Measurements from ENCODE around the gene ADCY2.

Gene ADCY2

DNA sequence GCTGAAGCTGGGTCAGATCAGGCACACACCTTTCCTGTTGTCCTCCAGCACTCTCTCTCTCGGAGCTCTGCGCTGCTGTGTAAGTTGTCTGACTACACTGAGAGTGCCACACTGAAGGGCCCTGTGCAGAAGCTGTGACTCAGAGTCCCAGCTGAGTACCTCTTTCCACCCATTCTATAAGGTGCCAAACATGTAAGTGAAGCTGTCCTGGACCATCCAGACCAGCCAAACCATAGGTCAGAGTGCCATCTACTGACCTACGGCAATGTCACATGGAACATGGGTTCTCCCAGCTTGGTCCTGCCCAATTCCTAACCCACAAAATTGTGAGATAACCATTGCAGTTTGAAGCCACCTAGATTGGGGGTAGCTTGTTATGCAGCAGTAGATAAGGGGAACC lies 68.2 kb downstream of the ADCY2 start:
- ATAC-seq: no peak
- no peak for TF ChIP-seq ISL1 (CRISPR knock-in tag; IDR thresholded peaks at IDR 0.05)
- TF ChIP-seq BACH2 (CRISPR knock-in tag; IDR thresholded peaks at IDR 0.05; ENCODE audit: borderline replicate concordance): no peak
- no peak for TF ChIP-seq SNAI2 (CRISPR knock-in tag; IDR thresholded peaks at IDR 0.05)
- TF ChIP-seq ESRRG (CRISPR knock-in tag; IDR thresholded peaks at IDR 0.05): no peak
- no peak for TF ChIP-seq ZNF70 (CRISPR knock-in tag; IDR thresholded peaks at IDR 0.05)
- TF ChIP-seq, protein P1, sequence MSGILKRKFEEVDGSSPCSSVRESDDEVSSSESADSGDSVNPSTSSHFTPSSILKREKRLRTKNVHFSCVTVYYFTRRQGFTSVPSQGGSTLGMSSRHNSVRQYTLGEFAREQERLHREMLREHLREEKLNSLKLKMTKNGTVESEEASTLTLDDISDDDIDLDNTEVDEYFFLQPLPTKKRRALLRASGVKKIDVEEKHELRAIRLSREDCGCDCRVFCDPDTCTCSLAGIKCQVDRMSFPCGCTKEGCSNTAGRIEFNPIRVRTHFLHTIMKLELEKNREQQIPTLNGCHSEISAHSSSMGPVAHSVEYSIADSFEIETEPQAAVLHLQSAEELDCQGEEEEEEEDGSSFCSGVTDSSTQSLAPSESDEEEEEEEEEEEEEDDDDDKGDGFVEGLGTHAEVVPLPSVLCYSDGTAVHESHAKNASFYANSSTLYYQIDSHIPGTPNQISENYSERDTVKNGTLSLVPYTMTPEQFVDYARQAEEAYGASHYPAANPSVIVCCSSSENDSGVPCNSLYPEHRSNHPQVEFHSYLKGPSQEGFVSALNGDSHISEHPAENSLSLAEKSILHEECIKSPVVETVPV (CRISPR knock-in tag; IDR thresholded peaks at IDR 0.05): no peak
- no peak for TF ChIP-seq CSDC2 (CRISPR knock-in tag; IDR thresholded peaks at IDR 0.05)
- TF ChIP-seq, protein P2, sequence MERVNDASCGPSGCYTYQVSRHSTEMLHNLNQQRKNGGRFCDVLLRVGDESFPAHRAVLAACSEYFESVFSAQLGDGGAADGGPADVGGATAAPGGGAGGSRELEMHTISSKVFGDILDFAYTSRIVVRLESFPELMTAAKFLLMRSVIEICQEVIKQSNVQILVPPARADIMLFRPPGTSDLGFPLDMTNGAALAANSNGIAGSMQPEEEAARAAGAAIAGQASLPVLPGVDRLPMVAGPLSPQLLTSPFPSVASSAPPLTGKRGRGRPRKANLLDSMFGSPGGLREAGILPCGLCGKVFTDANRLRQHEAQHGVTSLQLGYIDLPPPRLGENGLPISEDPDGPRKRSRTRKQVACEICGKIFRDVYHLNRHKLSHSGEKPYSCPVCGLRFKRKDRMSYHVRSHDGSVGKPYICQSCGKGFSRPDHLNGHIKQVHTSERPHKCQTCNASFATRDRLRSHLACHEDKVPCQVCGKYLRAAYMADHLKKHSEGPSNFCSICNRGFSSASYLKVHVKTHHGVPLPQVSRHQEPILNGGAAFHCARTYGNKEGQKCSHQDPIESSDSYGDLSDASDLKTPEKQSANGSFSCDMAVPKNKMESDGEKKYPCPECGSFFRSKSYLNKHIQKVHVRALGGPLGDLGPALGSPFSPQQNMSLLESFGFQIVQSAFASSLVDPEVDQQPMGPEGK (CRISPR knock-in tag; IDR thresholded peaks at IDR 0.05; ENCODE audit: borderline replicate concordance): no peak
- no peak for TF ChIP-seq ZNF565 (CRISPR knock-in tag; conservative IDR thresholded peaks at IDR 0.05; ENCODE audit: low read depth)
- TF ChIP-seq PPARA (CRISPR knock-in tag; IDR thresholded peaks at IDR 0.05; ENCODE audit: borderline replicate concordance): no peak

DNA sequence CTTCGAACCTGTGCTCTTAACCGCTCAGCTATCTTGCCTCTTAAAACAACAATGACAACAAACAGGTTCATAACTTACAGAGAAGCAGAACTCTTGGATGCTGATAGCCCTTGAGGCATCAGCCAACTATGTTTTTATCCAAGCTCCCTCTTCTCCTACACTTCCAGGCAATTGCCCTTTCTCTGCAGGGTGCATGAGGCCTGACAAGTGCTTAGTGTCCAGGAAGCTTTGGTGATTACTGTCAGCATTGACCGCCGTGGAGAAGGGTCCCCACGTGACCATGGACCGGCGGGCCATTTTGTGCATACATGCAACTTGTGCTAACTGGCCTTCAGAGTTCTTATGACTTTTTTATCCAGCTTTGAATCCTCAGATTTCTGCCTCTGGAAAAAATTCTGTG lies 71.2 kb downstream of the ADCY2 start:
- no peak for ATAC-seq
- TF ChIP-seq TOX (CRISPR knock-in tag; IDR thresholded peaks at IDR 0.05; ENCODE audit: borderline replicate concordance) (no peak), CSDC2 (CRISPR knock-in tag; IDR thresholded peaks at IDR 0.05) (no peak), ISL1 (CRISPR knock-in tag; IDR thresholded peaks at IDR 0.05) (no peak), ARNTL (CRISPR knock-in tag; IDR thresholded peaks at IDR 0.05; ENCODE audit: borderline replicate concordance, low read depth) (no peak), PPARA (CRISPR knock-in tag; IDR thresholded peaks at IDR 0.05; ENCODE audit: borderline replicate concordance) (no peak)

DNA sequence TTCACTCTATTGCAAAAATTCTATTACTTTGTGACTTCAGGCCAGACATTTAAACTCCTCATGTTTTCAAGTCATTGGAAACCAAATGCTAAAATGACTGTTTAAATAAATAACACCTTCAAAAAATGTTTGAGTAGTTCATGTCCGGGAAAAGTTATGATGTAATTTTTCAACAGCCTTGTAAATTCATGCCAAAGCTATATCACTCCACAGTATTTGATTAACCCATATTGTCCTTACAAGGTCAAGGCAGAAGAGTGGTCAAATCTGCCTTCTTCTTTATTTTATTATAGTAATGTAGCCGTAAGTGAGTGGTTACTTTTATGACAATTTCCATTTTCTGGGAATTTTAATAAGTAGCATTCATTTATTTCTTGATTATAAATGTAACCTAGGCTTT lies 72.8 kb downstream of the ADCY2 start:
- no peak for ATAC-seq

DNA sequence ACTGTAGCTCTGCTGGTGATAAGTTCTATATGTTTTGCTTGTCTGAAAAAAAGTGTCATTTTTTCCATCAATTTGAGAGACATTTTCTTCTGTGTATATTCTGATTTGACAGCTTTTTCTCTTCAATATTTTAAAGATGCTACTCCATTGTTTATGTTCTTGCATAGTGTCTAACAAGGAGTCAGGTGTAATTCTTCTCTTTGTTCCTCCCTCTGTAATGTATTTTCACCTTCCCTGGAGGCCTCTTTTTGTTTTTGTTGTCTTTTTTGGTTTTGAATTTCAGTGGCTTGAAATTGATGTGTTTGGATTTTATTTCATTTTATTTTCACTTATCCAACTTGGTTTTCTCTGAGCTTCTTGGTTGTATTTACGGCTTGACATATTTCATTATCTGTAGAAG lies 75.8 kb downstream of the ADCY2 start:
- ATAC-seq: no peak
- no peak for TF ChIP-seq ARNTL (CRISPR knock-in tag; IDR thresholded peaks at IDR 0.05; ENCODE audit: borderline replicate concordance, low read depth)

More for the DNA sequence above, 72.8 kb downstream of the ADCY2 start:
- TF ChIP-seq ZC3H10 (CRISPR knock-in tag; IDR thresholded peaks at IDR 0.05) (no peak), PPARA (CRISPR knock-in tag; IDR thresholded peaks at IDR 0.05; ENCODE audit: borderline replicate concordance) (no peak), ZNF8 (CRISPR knock-in tag; IDR thresholded peaks at IDR 0.05) (no peak)
- TF ChIP-seq, protein P3, sequence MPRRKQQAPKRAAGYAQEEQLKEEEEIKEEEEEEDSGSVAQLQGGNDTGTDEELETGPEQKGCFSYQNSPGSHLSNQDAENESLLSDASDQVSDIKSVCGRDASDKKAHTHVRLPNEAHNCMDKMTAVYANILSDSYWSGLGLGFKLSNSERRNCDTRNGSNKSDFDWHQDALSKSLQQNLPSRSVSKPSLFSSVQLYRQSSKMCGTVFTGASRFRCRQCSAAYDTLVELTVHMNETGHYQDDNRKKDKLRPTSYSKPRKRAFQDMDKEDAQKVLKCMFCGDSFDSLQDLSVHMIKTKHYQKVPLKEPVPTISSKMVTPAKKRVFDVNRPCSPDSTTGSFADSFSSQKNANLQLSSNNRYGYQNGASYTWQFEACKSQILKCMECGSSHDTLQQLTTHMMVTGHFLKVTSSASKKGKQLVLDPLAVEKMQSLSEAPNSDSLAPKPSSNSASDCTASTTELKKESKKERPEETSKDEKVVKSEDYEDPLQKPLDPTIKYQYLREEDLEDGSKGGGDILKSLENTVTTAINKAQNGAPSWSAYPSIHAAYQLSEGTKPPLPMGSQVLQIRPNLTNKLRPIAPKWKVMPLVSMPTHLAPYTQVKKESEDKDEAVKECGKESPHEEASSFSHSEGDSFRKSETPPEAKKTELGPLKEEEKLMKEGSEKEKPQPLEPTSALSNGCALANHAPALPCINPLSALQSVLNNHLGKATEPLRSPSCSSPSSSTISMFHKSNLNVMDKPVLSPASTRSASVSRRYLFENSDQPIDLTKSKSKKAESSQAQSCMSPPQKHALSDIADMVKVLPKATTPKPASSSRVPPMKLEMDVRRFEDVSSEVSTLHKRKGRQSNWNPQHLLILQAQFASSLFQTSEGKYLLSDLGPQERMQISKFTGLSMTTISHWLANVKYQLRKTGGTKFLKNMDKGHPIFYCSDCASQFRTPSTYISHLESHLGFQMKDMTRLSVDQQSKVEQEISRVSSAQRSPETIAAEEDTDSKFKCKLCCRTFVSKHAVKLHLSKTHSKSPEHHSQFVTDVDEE (CRISPR knock-in tag; IDR thresholded peaks at IDR 0.05): no peak

DNA sequence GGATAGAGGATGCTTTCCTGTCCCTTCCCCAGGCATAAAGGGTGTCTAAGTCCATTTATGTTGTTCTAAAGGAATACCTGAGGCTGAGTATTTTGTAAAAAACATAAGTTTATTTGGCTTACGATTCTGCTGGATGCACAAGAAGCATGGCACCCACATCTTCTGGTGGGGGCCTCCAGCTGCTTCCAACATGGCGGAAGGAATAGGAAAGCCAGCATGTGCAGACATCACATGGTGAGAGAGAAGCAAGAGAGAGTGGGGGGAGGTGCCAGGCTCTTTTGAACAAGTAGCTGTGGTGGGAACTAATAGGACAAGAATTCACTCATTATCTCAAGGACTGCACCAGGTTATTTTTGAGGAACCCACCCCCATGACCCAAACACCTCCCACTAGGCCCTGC lies 77.2 kb downstream of the ADCY2 start:
- ATAC-seq: no peak
- TF ChIP-seq ISL1 (CRISPR knock-in tag; IDR thresholded peaks at IDR 0.05) (no peak), TCF4 (CRISPR knock-in tag; IDR thresholded peaks at IDR 0.05; ENCODE audit: borderline replicate concordance) (no peak), ZNF565 (CRISPR knock-in tag; conservative IDR thresholded peaks at IDR 0.05; ENCODE audit: low read depth) (no peak), CSDC2 (CRISPR knock-in tag; IDR thresholded peaks at IDR 0.05) (no peak), SNAI2 (CRISPR knock-in tag; IDR thresholded peaks at IDR 0.05) (no peak), OSR1 (CRISPR knock-in tag; IDR thresholded peaks at IDR 0.05) (no peak), ZNF8 (CRISPR knock-in tag; IDR thresholded peaks at IDR 0.05) (no peak), GLIS3 (CRISPR knock-in tag; IDR thresholded peaks at IDR 0.05) (no peak), RARB (CRISPR knock-in tag; IDR thresholded peaks at IDR 0.05) (no peak), ZFP30 (CRISPR knock-in tag; IDR thresholded peaks at IDR 0.05) (no peak), ESRRG (CRISPR knock-in tag; IDR thresholded peaks at IDR 0.05) (no peak), ZC3H10 (CRISPR knock-in tag; IDR thresholded peaks at IDR 0.05) (no peak), PPARA (CRISPR knock-in tag; IDR thresholded peaks at IDR 0.05; ENCODE audit: borderline replicate concordance) (no peak)
- TF ChIP-seq, protein P1 (CRISPR knock-in tag; IDR thresholded peaks at IDR 0.05): no peak
- TF ChIP-seq, protein P4, sequence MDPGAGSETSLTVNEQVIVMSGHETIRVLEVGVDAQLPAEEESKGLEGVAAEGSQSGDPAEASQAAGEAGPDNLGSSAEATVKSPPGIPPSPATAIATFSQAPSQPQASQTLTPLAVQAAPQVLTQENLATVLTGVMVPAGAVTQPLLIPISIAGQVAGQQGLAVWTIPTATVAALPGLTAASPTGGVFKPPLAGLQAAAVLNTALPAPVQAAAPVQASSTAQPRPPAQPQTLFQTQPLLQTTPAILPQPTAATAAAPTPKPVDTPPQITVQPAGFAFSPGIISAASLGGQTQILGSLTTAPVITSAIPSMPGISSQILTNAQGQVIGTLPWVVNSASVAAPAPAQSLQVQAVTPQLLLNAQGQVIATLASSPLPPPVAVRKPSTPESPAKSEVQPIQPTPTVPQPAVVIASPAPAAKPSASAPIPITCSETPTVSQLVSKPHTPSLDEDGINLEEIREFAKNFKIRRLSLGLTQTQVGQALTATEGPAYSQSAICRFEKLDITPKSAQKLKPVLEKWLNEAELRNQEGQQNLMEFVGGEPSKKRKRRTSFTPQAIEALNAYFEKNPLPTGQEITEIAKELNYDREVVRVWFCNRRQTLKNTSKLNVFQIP (CRISPR knock-in tag; IDR thresholded peaks at IDR 0.05; ENCODE audit: borderline replicate concordance, low read depth): no peak

Measured in SK-N-SH treated with all-trans-retinoic acid at 6 μM for 48 hours (cell line).